Motor neuron (in vitro differentiated cells): ENCODE results near the gene LBHD2. TPM values are rescaled to one million over a fixed set of nuclear protein-coding genes. Genes with fewer than 3 reads are reported as not detected.
"Not testable (repeated sequence)": the region's sequence is repeated elsewhere in the genome, so short reads cannot be mapped to it uniquely, and the experiment has no call there.

Experiments
- ATAC-seq, 8 experiments: fragments of 200-7000 bp; cut with Tn5 transposase; replicated peaks in 6 of 8; 2 replicates each; pipeline ENCODE4 v1.8.0; 2021; ENCODE audit warnings: mild to moderate bottlenecking in 8 of 8, moderate library complexity in 8 of 8
- H3K27ac ChIP-seq, 2 donors: fragments of 250-450 bp; sonication (Bioruptor Pico); 2 replicates each; pipeline ENCODE4 v1.9.0; 2021; ENCODE audit warnings: antibody characterized with exemption in 2 of 2, mild to moderate bottlenecking in 2 of 2, moderate library complexity in 1 of 2
- H3K4me1 ChIP-seq, 2 donors: fragments of 250-450 bp; sonication (Bioruptor Pico); replicated peaks in 1 of 2; 2 replicates each; pipeline ENCODE4 v1.6.1; 2021; ENCODE audit warnings: antibody characterized with exemption in 2 of 2, mild to moderate bottlenecking in 2 of 2, moderate library complexity in 1 of 2
- H3K4me3 ChIP-seq, 5 donors: fragments of 250-450 bp; sonication (Bioruptor Pico); 2 replicates each; pipeline ENCODE4 v1.9.0; 2021; ENCODE audit warnings: antibody characterized with exemption in 5 of 5, mild to moderate bottlenecking in 5 of 5, moderate library complexity in 4 of 5
- WGBS, 10 experiments: fragments of 450-650 bp; shearing (Covaris generic); methylation state at CpG; one replicate each; pipeline ENCODE4 v1.0.0; 2022; 5-methylcytosine and 5-hydroxymethylcytosine counted together
- in situ Hi-C, 9 experiments: fragments of 400-800 bp; cut with MboI; loops; one replicate each; pipeline ENCODE4 v1.15.0; 2021; ENCODE audit warnings: low sequenced_read_pairs in 9 of 9, low pct_unique_long_range_greater_than_20kb in 2 of 9; ENCODE audit not compliant: unreplicated experiment in 9 of 9
- total RNA-seq, 8 experiments: library from RNA; unstranded; fragments of 300-600 nt; gene quantifications; 2 replicates each; pipeline versions ENCODE4 v1.2.3 to v1.2.4, GENCODE V29; 2022

The LBHD2 gene
- not detected for total RNA-seq

GRCh38 chr14:103084021-103084919 is at the start of gene LBHD2:
Gene LBHD2 (plus strand): TSS chr14:103084210. CDS start chr14:103086013, 1,803 bp downstream.
- H3K4me3 ChIP-seq: no peak within 1 kb of the TSS
- WGBS, 10 experiments: 0 to 83% (median 20%) methylated on average over 1 to 3 of the region's 61 CpGs; no CpG with 5 or more reads in 7 of the 10 experiments
- in situ Hi-C loops: loop anchor here in 8 of 9 experiments (10.0 to 25.0 kb wide), 2 partner anchors 201 to 203 kb away; no protein-coding TSS in a partner anchor
- H3K4me1 ChIP-seq: peaks cover 8% of the 10 kb centered on the region in 2 donors
- peak; percentile 23 to 71 (median 54) for ATAC-seq
- no peak within 1 kb of the TSS for H3K27ac ChIP-seq

- no peak for ATAC-seq
- Histone ChIP-seq H3K4me3 (no peak overlapping the region), H3K4me1 (peaks cover 0 to 12% of the 10 kb centered on the region in 2 donors), H3K27ac (no peak overlapping the region)
- in situ Hi-C loops: no loop called here
- WGBS, 10 experiments: 80 to 100% (median 93%) methylated on average over 1 to 9 of the region's 20 CpGs; no CpG with 5 or more reads in 3 of the 10 experiments
Observed at GRCh38 chr14:103041464-103041863, 42.5 kb upstream of the LBHD2 start.

- in situ Hi-C loops: no loop called here
- no peak for ATAC-seq
- H3K4me1 ChIP-seq: peaks cover 0 to 12% of the 10 kb centered on the region in 2 donors
- WGBS, 10 experiments: 85 to 100% (median 94%) methylated on average over 2 to 8 of the region's 8 CpGs
- no peak overlapping the region for H3K4me3 ChIP-seq
- no peak overlapping the region for H3K27ac ChIP-seq
Observed at GRCh38 chr14:103043257-103044015, 40.6 kb upstream of the LBHD2 start.

- H3K4me1 ChIP-seq: peaks cover 0 to 12% of the 10 kb centered on the region in 2 donors
- no peak overlapping the region for H3K4me3 ChIP-seq
- no peak overlapping the region for H3K27ac ChIP-seq
- peak in 1 of 8 experiments; percentile 31 for ATAC-seq
- in situ Hi-C loops: no loop called here
- 20 to 100% (median 44%) methylated on average over 1 to 11 of the region's 15 CpGs for WGBS, 10 experiments
Observed at GRCh38 chr14:103045371-103045869, 38.6 kb upstream of the LBHD2 start.

- H3K27ac ChIP-seq, in situ Hi-C loops, ATAC-seq, H3K4me3 ChIP-seq: not testable (repeated sequence)
- H3K4me1 ChIP-seq: peaks cover 0 to 12% of the 10 kb centered on the region in 2 donors
- WGBS, 10 experiments: 62 to 100% (median 82%) methylated on average over 2 to 4 of the region's 8 CpGs; no CpG with 5 or more reads in 5 of the 10 experiments
Observed at GRCh38 chr14:103047453-103047852, 36.6 kb upstream of the LBHD2 start.

GRCh38 chr14:103050935-103051334 is 33.1 kb upstream of the LBHD2 start:
- 87 to 100% (median 94%) methylated on average over 1 to 5 of the region's 5 CpGs; no CpG with 5 or more reads in 2 of the 10 experiments for WGBS, 10 experiments
- Histone ChIP-seq H3K4me3 (no peak overlapping the region), H3K27ac (no peak overlapping the region), H3K4me1 (peaks cover 8 to 9% of the 10 kb centered on the region in 2 donors)
- no peak for ATAC-seq
- in situ Hi-C loops: no loop called here

- peaks cover 8 to 9% of the 10 kb centered on the region in 2 donors for H3K4me1 ChIP-seq
- in situ Hi-C loops: no loop called here
- no peak overlapping the region for H3K4me3 ChIP-seq
- ATAC-seq: no peak
- WGBS, 10 experiments: 60 to 100% (median 79%) methylated on average over 1 to 8 of the region's 10 CpGs; no CpG with 5 or more reads in 3 of the 10 experiments
- no peak overlapping the region for H3K27ac ChIP-seq
Observed at GRCh38 chr14:103052407-103052806, 31.6 kb upstream of the LBHD2 start.

GRCh38 chr14:103055695-103056094 is 28.3 kb upstream of the LBHD2 start:
- 33 to 93% (median 78%) methylated on average over 2 to 7 of the region's 8 CpGs for WGBS, 10 experiments
- in situ Hi-C loops: no loop called here
- H3K27ac ChIP-seq: no peak overlapping the region

GRCh38 chr14:103056322-103057027 is 27.5 kb upstream of the LBHD2 start:
- WGBS, 10 experiments: 0% methylated on average over 1 of the region's 50 CpGs; no CpG with 5 or more reads in 9 of the 10 experiments
- in situ Hi-C loops: no loop called here
- peaks cover 14 to 19% of the 10 kb centered on the region in 2 donors for H3K4me1 ChIP-seq
- H3K4me3 ChIP-seq: peak overlapping the region; percentile 67 to 93 (median 84)
- ATAC-seq: peak in 7 of 8 experiments; percentile 0 to 25 (median 6)
- peak overlapping the region; percentile 77 to 85 for H3K27ac ChIP-seq

More at GRCh38 chr14:103055695-103056094, 28.3 kb upstream of the LBHD2 start:
- Histone ChIP-seq H3K4me1 (peaks cover 14 to 19% of the 10 kb centered on the region in 2 donors), H3K4me3 (peak overlapping the region; percentile 67 to 93 (median 84))
- no peak for ATAC-seq

- Histone ChIP-seq H3K4me1 (peaks cover 14 to 19% of the 10 kb centered on the region in 2 donors), H3K4me3 (peak overlapping the region; percentile 67 to 93 (median 84)), H3K27ac (peak overlapping the region; percentile 77 to 85)
- 0% methylated on average over 1 to 21 of the region's 53 CpGs; no CpG with 5 or more reads in 8 of the 10 experiments for WGBS, 10 experiments
- in situ Hi-C loops: no loop called here
- ATAC-seq: peak in 4 of 8 experiments; percentile 8 to 29 (median 26)
Observed at GRCh38 chr14:103057028-103057371, 27.0 kb upstream of the LBHD2 start.

- WGBS, 10 experiments: 0% methylated on average over 3 of the region's 113 CpGs; no CpG with 5 or more reads in 9 of the 10 experiments
- peak within 1 kb of the TSS; percentile 67 to 93 (median 84) for H3K4me3 ChIP-seq
- in situ Hi-C loops: no loop called here
- H3K4me1 ChIP-seq: peaks cover 14 to 19% of the 10 kb centered on the region in 2 donors
- peak; percentile 87 to 96 (median 94) for ATAC-seq
- peak within 1 kb of the TSS; percentile 77 to 85 for H3K27ac ChIP-seq
Observed at GRCh38 chr14:103057372-103058163, 26.4 kb upstream of the LBHD2 start, which contains the start of gene CDC42BPB. Gene CDC42BPB (minus strand): TSS chr14:103057549. CDS start chr14:103057173, 376 bp downstream.
